Activated T-cell treated with anti-CD3 and anti-CD28 coated beads, Interleukin-2, amount 50 U/mL, for 4 hours (primary cell): ENCODE data around the gene ACTG1. TPM values are rescaled to one million over a fixed set of nuclear protein-coding genes. Genes with fewer than 3 reads are reported as not detected.

Experiments used
- total RNA-seq, 3 donors: library from RNA; stranded (reverse); gene quantifications; one replicate each; pipeline ENCODE4 v1.2.1, GENCODE V29; 2021

Gene ACTG1
- total RNA-seq, 3 donors from 2014 or later = 3,953 to 4,676 (median 4,016) TPM

Other genes with a start within 250 kb of the ACTG1 start
- 10 to 100 TPM; 45.7 to 58.6 (median 53.9) TPM for gene SLC38A10, start 217.5 kb downstream of the ACTG1 start, total RNA-seq
- under 1 TPM; 0.08 to 0.19 (median 0.08) TPM for gene BAHCC1, start 117.3 kb downstream of the ACTG1 start, total RNA-seq
- under 1 TPM in 2 of 3 donors, not detected in 1; 0.33 to 0.58 TPM for gene FSCN2, start 15.6 kb upstream of the ACTG1 start, total RNA-seq
- gene FAAP100, start 39.6 kb upstream of the ACTG1 start, total RNA-seq = 10 to 100 TPM; 59.3 to 63.3 (median 61.6) TPM
- gene NPLOC4, start 124.3 kb upstream of the ACTG1 start, total RNA-seq = 100 to 1,000 TPM; 153 to 201 (median 167) TPM
- gene TSPAN10, start 124.4 kb upstream of the ACTG1 start, total RNA-seq = under 1 TPM in 2 of 3 donors, not detected in 1; 0.11 to 0.18 TPM
- gene PDE6G, start 143.7 kb upstream of the ACTG1 start, total RNA-seq = under 1 TPM in 1 of 3 donors, not detected in 2; 0.35 TPM
- 10 to 100 TPM; 35.0 to 41.1 (median 35.3) TPM for gene OXLD1, start 153.8 kb upstream of the ACTG1 start, total RNA-seq
- gene CCDC137, start 153.9 kb upstream of the ACTG1 start, total RNA-seq = 10 to 100 TPM; 82.9 to 91.9 (median 84.9) TPM
- 10 to 100 TPM; 27.3 to 38.6 (median 27.9) TPM for gene ARL16, start 171.0 kb upstream of the ACTG1 start, total RNA-seq
- 100 to 1,000 TPM; 146 to 162 (median 147) TPM for gene HGS, start 171.2 kb upstream of the ACTG1 start, total RNA-seq
- gene MRPL12, start 190.6 kb upstream of the ACTG1 start, total RNA-seq = 100 to 1,000 TPM; 294 to 372 (median 359) TPM
- gene SLC25A10, start 199.5 kb upstream of the ACTG1 start, total RNA-seq = 10 to 100 TPM; 29.9 to 47.8 (median 38.8) TPM